GM12892 (cell line): ENCODE data around the gene HMCN1.

ENCODE experiments used
- DNase-seq: peaks from one replicate; pipeline ENCODE4 v3.0.0; 2011; ENCODE audit not compliant: insufficient read length
- FAIRE-seq: peaks from 2 replicates; lab custom pipeline; 2011; peaks lifted over from hg19 to GRCh38; lab: Jason Lieb, UNC
- POLR2A ChIP-seq: IDR thresholded peaks from 2 replicates; pipeline ENCODE4 v1.6.1; 2011; ENCODE audit warnings: low read depth, low read length, control low read depth
- POLR2AphosphoS5 ChIP-seq: IDR thresholded peaks from 2 replicates; pipeline ENCODE4 v1.6.1; 2011; ENCODE audit warnings: low read depth, low read length, control low read depth
- TAF1 ChIP-seq: IDR thresholded peaks from 2 replicates; pipeline ENCODE4 v1.6.1; 2011; ENCODE audit warnings: low read depth, mild to moderate bottlenecking, control low read depth, low read length, borderline replicate concordance

HMCN1 gene

DNA sequence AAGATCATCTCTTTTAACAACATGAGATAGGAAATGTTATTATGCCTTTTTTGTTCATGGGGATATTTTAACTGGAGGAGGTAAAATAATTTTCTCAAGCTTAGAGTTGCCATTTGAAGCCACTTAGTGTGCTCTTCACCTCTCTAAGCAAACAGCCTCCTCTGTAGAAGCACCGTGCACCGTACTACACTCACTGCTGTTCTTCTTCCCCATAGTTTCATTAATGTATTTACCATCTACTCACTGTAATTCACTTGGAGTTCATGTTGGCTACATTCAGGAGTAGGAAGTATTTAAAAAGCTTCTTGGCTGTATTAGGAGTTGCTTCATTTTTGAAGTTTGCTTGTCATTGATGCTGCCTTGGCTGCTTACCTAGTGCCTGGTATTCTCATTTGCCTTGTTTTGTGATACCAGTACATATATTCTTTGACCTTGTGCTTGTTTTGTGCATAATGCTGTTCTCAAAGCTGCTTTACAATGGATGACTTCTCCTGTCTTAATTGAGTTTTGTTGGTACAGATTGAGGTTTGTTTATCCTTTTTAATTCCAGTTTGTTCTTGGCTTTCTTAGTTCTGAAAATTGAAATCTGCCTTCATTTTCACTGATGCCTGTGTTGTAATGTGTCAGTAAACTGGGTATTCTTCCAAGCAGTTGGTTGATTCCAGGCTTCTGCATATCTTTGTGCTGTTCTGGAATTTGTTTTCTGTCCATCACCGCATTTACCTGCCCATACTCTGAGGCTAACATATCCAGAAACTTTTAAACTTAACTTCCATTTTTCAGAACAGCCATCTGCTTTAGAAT lies 240.4 kb downstream of the HMCN1 start:
- DNase-seq (no peak), FAIRE-seq (peak; percentile 5)
- TF ChIP-seq POLR2AphosphoS5, result no peak
- TF ChIP-seq POLR2A, result no peak
- TF ChIP-seq TAF1, result no peak

DNA sequence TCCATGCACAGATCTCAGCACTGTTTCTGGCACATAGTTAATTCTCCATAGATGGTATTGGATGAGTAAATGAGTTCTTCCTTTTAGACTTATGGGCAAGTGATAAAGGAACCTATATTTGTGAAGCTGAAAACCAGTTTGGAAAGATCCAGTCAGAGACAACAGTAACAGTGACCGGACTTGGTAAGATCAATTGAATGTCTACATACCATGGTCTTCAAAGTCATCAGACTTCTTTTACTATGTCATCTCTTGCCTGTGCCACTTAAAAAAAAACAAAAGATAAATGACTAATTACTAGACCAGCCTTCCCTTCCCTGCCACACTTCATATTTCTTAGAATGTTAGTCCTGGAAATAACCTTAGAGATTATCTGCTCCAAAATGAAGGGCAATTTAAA lies 246.7 kb downstream of the HMCN1 start:
- DNase-seq (no peak), FAIRE-seq (no peak)
- TF ChIP-seq POLR2A (no peak), POLR2AphosphoS5 (no peak), TAF1 (no peak)

DNA sequence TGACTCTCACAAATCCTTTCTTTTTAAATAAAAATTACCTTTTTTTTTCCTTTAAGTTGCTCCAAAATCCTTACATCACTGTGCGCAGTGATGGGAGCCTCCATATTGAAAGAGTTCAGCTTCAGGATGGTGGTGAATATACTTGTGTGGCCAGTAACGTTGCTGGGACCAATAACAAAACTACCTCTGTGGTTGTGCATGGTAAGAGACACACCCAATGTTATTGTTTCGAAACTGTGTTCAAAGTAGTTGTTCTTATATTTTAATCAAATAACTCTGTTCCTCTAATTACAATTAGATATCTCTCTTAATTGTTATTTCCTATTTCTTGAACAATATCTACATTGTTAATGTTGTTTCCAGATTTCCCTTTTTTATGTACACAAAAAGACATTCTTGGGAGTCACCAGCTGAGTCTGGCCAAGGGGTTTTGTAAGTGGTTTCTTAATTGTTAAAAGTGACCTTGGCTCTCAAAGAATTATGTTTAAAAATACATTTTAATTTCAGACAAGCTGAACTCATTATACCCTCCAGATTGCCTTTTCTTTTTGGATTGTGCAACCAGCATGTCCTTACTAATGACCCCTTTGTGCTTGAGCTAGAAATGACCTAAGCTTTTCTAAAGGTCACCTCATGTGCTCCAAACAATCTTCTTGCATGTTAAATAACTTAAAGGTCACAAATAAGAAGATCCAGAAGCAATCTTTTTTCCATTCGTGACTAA lies 250.1 kb downstream of the HMCN1 start:
- no peak for FAIRE-seq
- TF ChIP-seq POLR2A (no peak), POLR2AphosphoS5 (no peak), TAF1 (no peak)

DNA sequence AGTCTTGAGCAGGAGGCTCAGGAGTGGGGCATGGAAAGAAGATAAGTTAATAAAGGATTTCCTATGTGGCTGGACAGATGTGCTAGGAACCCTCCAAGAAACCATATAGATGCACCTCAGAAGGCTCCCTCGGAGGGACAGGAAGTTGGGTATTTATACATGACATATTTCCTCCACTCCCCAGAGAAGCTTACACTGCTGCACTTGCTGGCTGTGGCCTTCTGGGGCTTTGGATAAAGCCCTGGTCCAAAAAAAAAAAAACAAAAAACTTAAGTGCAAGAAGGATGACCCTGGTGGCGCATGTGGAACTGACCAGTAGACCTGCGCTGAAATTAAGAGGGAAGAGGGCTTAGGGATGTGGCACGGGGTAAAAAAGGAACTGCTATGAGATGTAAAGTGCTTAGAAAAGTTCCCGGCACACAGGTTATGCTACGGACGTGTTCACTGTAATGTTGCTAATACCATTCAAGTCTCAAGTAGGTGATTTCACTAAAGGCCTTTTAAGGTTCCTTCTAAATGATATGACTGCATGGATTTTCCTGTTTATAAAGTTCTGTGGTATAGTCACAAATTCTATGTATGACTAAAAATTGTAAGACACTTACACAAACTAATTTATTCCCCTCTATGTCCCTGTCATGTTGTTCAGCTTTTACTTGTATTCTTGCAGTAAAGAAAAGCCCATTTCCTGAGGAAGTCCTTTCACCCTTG lies 253.6 kb downstream of the HMCN1 start:
- FAIRE-seq, result no peak
- DNase-seq, result no peak
- TF ChIP-seq TAF1 (no peak), POLR2AphosphoS5 (no peak), POLR2A (no peak)

More for the DNA sequence above, 250.1 kb downstream of the HMCN1 start:
- DNase-seq, result no peak

DNA sequence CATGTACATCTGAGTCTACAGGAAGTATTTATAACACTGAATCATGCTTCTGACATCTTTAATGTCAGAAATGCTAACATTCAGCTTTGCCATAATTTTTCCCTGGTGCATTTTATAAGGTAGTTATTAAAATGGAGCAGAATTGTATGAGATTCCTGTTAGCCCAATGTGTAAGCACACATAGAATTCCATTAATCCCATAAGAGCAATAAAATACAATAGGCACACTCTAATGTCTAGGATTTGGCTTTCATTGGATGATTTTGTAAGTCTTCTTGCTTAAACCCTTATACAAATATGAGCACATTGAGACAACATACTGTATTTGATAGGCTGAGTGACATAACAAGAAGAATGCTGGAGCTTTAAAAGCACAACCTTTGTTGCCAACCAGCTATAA lies 256.4 kb downstream of the HMCN1 start:
- TF ChIP-seq TAF1 (no peak), POLR2AphosphoS5 (no peak), POLR2A (no peak)
- no peak for FAIRE-seq
- no peak for DNase-seq

DNA sequence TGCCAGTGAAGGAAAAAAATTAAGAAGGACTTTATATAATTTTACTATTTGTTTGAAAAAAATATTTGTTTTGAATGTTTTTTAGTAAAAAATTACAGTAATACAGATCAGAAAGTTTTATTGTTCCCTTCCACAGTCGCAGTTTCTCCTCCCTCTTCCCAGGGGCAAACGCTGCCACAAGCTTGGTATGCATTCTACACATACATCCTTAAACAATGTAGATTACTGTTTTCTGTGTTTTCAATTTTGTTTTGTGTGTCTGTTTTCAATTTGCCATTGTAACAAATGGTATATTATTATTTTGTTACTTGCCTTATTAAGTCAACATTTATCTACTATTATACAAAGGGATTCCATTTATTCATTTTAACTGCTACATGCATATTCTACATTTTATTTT lies 257.1 kb downstream of the HMCN1 start:
- TF ChIP-seq POLR2AphosphoS5, result no peak
- TF ChIP-seq TAF1, result no peak
- no peak for TF ChIP-seq POLR2A
- DNase-seq (no peak), FAIRE-seq (no peak)

DNA sequence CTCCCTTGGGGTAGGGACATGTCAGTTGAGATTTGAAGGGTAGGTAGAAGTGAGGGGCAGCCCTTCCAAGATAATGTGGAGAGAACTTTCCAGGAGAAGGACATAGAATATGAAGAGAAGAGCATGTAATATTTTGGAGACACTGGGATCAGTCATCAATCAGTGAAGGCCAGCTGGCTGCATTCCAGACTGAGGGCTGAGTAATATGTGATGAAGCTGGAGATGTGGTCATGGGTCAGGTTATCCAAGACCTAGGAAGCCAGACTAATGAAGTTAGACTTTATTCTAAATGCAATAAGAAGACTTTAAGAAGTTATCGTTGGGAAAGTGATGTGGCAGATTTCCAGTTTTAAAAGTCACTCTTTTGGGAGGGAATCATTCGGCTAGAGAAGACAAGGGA lies 262.0 kb downstream of the HMCN1 start:
- TF ChIP-seq TAF1, result no peak
- TF ChIP-seq POLR2AphosphoS5, result no peak
- FAIRE-seq (no peak), DNase-seq (no peak)

DNA sequence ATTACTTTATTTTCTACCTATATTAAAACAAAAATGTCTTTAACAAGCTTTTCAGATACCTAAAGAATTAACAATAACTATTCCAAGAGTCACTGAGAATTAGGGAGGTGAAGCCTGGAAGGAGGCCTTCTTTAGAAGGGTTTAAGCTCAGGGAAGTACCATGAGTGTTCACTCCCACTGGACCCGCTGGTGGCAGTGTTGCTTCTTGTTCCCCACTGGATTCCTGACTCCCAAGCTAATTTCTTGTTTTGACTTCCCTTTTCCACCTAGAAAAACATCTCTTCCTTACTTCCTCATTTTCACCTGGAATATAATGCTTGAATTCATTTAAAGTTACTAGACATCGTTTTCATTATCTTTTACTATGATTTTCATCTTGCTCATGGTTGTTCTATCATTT lies 264.2 kb downstream of the HMCN1 start:
- TF ChIP-seq POLR2A (no peak), POLR2AphosphoS5 (no peak), TAF1 (no peak)
- FAIRE-seq (no peak), DNase-seq (no peak)

DNA sequence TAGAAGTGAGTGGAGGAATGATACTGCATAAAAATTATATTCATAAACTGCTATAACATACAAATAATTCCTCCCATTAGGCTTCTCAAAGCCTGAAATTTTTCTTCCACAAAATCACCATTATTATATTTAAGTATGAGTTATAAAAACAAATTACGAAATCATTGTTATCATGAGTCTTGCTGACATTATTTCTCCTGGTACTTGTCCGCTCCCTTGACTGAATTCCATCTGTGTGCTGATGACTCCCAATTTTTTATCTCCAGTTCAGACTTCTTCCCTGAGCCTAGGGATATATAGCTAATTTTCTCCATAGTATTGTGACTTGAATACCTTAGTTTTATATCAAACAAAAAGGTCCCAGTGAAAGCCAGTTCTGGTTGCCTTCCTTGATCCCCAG lies 268.2 kb downstream of the HMCN1 start:
- no peak for TF ChIP-seq TAF1
- TF ChIP-seq POLR2A, result no peak
- no peak for TF ChIP-seq POLR2AphosphoS5
- FAIRE-seq (no peak), DNase-seq (no peak)

DNA sequence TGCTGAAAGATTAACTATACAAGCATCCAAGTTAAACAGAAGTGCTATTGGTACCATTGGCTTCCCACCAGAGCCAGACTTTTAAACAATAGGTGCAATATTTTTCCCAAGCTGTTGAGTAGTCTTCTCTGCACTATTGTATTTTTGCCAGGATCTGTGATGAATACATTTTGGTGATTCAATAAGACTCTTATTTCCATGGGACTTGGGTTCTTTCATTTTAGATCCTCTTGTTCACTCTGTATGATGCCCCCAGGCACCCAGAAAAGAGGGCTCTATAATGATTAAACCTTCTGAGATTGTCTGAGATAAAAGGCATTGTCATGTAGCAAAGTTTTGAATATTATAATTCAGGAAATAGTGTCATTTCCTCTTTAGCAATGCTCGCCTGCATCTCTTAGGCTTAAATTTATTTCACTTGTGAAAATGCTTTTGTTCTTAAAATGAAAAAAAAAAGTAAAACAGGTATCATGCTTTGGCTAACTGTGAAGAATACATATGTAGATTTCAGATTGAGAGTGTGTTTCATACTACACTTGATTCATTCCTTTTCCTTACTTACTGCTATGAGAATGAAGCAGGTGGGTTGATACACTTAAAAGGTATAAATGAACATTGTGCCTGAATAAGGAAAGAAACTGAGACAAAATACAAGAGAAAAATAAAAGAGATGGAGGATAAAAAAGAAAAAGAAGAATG lies 275.0 kb downstream of the HMCN1 start:
- TF ChIP-seq POLR2A, result no peak
- no peak for TF ChIP-seq POLR2AphosphoS5
- TF ChIP-seq TAF1, result no peak
- no peak for FAIRE-seq
- DNase-seq, result no peak
